IPS-18c (cell line): ENCODE data around the gene POLR2F.

Source experiments
- H3K4me3 ChIP-seq: 2 replicates; pipeline ENCODE4 v1.7.0; 2013; ENCODE audit warnings: low read depth, mild to moderate bottlenecking, low read length, moderate library complexity; ENCODE audit not compliant: insufficient read depth
- H3K9me3 ChIP-seq: one replicate; pipeline ENCODE4 v1.6.1; 2013; ENCODE audit warnings: mild to moderate bottlenecking, low read length, moderate library complexity; ENCODE audit not compliant: control insufficient read depth, insufficient read depth

Gene POLR2F

DNA sequence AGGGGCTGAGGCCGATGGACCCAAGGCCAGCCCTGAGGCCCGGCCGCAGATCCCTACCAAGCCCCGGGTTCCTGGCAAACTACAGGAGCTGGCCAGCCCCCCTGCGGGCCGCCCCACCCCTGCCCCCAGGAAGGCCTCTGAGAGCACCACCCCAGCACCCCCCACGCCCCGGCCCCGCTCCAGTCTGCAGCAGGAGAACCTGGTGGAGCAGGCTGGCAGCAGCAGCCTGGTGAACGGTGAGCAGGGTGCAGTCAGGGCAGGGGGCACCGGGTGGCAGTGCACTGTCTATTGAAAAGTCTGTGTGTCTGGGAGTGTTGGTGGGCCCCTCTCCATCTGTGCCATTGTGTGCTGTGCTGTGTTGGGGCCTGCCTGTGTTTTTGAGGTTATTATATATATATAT lies 31.3 kb upstream of the POLR2F start:
- H3K9me3 ChIP-seq: no peaks in the 10 kb centered on the region
- no peak overlapping the region for H3K4me3 ChIP-seq

DNA sequence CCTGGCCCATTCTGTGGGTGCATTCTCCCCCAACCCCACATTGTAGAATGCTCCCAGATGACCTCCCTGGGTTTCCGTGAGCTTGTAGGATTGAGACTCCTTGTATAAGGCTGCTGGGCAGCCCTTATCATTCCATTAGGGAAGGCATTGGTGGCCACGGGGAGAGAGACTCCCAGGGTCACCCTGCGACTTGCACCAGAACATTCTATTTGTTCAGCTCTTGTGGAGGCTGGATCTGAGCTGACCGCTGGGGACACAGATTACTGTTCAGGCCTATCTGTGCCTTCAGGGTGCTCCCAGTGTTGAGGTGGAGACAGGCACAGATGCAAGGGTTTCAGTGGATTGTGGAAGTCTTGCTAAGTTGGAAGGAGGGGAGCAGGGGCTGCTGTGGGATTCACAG lies 29.6 kb upstream of the POLR2F start:
- Histone ChIP-seq H3K9me3 (no peaks in the 10 kb centered on the region), H3K4me3 (no peak overlapping the region)

- Histone ChIP-seq H3K4me3 (no peak overlapping the region), H3K9me3 (no peaks in the 10 kb centered on the region)
Measured at GRCh38 chr22:37924386-37925065, 29.0 kb upstream of the POLR2F start.

- Histone ChIP-seq H3K4me3 (no peak overlapping the region), H3K9me3 (no peaks in the 10 kb centered on the region)
Measured at GRCh38 chr22:37925330-37925729, 28.2 kb upstream of the POLR2F start.

GRCh38 chr22:37925767-37926166 lies 27.7 kb upstream of the POLR2F start:
- H3K4me3 ChIP-seq: no peak overlapping the region
- no peaks in the 10 kb centered on the region for H3K9me3 ChIP-seq

DNA sequence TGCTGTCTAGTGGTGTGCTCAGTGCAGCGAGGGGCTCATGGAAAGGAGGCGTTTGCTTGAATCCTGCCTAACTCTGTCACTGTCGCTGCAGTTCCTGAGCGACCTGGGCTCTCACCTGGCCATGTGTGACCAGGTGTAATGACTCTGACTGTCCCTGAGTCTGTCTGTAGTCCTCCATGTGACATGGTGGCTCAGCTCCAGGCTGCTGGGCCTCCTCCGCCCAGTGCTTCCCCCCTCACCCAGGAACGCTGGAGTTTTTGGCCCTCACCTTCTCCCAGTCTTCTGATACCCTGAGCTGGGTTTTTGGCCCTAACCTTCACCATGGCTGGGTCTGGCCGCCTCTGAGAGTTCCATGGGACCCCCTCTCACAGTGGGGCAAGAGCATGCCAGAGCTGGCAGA lies 27.1 kb upstream of the POLR2F start:
- no peak overlapping the region for H3K4me3 ChIP-seq
- H3K9me3 ChIP-seq: no peaks in the 10 kb centered on the region

DNA sequence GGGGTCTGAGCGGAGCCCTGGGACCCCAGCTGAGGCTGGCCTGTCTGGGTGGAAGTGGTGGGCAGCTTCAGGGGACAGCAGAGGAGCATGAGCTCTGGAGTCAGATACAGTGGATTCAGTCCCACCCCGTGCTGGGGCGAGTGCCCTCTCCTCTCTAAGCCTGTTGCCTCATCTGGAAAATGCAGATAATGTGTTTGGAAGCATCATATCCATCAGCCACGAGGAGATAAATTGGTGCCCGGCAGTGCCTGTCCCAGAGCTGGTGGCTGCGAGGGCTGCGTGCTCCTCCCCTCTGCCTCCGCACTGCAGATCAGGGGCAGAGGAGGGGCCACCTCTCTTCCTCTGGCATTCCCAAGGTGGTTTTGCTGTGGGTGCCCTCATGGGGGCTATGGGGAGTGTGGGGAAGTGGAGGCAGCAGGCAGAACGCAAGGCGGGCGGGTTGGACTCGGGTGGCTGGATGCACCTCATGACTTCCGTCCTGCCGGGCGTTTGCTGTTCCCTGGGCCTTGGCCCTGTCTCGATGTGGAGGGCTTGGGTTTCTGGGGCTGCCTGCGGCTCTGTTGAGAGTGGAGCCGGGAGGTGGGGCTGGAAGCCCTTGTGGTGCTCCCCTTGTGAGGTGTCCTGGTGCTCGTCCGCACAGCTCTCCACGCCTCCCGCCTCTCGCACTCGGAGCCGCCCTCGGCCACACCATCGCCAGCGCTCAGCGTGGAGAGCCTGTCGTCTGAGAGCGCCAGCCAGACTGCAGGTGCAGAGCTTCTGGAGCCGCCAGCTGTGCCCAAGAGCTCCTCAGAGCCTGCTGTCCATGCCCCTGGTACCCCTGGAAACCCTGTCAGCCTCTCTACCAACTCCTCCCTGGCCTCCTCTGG lies 26.5 kb upstream of the POLR2F start:
- no peak overlapping the region for H3K4me3 ChIP-seq
- H3K9me3 ChIP-seq: no peaks in the 10 kb centered on the region

DNA sequence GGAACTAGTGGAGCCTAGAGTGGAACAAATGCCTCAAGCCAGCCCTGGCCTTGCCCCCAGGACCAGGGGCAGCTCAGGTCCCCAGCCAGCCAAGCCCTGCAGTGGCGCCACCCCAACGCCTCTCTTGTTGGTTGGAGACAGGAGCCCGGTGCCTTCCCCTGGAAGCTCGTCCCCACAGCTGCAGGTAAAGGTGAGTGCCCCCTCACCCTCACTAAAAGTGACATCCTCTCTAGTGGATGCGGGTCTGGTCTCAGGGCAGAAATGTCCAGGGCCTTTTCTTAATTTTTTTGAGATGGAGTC lies 25.9 kb upstream of the POLR2F start:
- H3K9me3 ChIP-seq: no peaks in the 10 kb centered on the region
- no peak overlapping the region for H3K4me3 ChIP-seq

DNA sequence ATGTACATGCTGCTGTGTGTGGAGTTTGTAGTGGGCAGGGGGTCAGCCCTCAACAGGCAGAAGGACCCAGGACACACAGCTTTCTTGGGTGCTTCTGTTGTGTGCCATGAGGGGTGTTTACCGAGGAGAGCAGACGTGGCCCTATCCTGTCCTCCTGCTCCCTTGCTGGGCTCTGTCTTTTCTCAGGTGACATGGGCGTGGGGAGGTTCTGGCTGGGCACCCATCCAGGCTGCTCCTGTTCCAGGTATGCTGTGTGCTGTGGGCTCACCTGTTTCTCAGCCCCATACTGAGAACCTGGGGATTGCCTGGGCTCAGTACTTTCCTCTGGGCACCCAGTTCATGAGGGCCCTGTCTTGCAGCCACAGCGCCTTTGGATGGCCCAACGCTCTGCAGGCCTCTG lies 24.1 kb upstream of the POLR2F start:
- Histone ChIP-seq H3K9me3 (no peaks in the 10 kb centered on the region), H3K4me3 (no peak overlapping the region)

DNA sequence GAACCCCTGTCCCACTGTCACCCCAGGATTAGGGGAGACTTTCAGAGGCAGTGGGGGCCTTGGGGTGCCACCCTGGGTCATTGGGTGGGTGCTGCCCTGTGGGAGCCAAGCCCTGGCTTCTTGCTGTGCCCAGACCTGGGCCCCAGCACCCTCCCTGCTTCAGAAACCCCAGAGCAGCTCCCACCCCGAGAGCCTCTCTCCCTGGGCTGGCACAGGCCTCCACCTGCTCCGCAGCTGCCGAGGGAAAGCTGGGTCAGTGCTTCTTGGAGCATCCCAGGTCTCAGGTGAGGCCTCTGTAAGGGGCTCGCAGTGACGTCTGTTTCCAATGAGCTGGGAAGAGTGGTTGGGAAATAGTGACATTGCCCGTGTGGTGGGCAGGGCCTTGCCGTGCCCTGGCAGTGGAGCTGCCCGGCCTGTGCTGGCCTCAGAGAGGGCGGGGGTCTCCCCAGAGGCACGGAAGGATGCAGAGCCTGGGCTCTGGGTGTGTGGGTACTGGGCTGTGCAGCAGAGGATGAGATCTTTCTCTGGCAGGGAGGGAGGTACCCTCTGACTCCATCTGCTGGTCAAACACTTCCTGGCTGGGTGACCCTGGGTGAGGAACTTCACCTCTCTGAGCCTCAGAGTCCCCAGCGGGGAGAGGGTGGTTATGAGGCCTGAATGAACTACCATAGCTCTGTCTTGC lies 23.1 kb upstream of the POLR2F start:
- no peaks in the 10 kb centered on the region for H3K9me3 ChIP-seq
- no peak overlapping the region for H3K4me3 ChIP-seq

GRCh38 chr22:37930952-37931440 lies 22.5 kb upstream of the POLR2F start:
- no peaks in the 10 kb centered on the region for H3K9me3 ChIP-seq
- no peak overlapping the region for H3K4me3 ChIP-seq

DNA sequence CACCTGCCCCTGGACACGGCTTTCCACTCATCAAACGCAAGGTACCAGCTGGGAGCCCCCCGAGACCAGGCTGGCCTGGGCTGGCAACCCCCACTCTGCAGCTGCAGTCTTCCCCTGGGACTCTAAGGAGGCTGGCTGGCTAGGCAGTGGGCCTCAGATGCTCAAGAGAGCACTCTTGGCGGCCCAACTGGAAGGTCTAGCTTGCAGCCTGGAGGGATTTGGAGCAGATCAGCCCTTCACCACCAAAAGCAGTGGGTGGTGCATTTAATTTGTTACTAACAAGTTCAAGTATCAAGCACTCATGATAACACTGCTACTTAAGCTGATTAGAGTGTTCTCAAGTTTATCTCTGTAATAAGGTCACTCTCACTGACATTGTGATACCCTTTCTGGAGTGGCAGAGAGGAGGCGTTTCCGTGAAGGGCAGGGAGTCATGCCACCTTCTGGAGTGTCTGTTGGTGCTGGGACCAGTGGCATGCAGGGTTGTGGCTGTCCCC lies 21.6 kb upstream of the POLR2F start:
- Histone ChIP-seq H3K9me3 (no peaks in the 10 kb centered on the region), H3K4me3 (no peak overlapping the region)

DNA sequence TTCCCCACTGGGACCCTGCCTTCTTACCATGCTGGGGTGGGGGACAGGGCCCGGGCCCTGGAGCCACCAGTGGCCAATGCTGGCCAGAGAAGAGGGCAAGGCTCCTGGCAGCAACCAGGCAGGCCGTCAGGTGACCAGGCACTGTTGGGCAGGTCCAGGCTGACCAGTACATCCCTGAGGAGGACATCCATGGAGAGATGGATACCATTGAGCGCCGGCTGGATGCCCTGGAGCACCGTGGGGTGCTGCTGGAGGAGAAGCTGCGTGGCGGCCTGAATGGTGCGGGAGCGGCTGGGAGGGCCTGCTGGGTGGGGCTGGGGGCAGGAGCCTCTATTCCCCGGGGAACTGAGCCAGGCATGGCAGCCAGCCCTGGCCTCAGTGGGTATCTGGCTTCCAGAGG lies 21.1 kb upstream of the POLR2F start:
- H3K9me3 ChIP-seq: no peaks in the 10 kb centered on the region
- H3K4me3 ChIP-seq: no peak overlapping the region

DNA sequence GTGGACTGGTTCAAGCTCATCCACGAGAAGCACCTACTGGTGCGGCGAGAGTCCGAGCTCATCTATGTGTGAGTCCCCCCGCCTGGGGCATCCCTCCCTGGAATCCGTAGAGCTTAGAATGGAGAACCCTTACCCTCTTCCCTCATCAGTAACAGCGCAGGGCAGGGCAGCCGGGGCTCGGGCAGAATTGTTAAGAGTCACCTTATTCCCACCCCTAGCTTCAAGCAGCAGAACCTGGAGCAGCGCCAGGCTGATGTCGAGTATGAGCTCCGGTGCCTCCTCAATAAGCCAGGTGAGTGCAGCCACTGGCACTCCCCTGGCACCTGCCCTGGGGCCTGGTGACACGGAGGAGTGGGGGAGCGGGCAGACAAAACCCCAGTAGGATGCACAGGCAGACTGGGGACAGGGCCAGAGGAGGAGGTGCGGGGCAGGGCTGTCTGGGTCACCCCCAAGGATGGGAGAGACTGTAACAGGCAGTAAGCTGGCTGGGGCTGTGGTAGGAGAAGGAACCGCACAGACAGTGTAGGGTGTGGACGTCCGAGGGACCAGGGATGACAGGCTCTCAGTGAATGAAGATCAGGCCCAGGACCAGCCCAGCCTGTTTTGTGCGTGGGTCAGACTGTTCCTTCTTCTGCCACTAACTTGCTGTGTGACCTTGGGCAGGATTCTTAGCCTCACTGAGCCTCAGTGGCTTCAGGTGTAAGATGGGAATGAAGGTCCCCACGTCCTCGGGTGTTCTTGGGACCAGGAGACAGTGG lies 20.5 kb upstream of the POLR2F start:
- Histone ChIP-seq H3K9me3 (no peaks in the 10 kb centered on the region), H3K4me3 (no peak overlapping the region)

- Histone ChIP-seq H3K4me3 (no peak overlapping the region), H3K9me3 (no peaks in the 10 kb centered on the region)
Measured at GRCh38 chr22:37933711-37934376, 19.7 kb upstream of the POLR2F start.

- H3K9me3 ChIP-seq: no peaks in the 10 kb centered on the region
- H3K4me3 ChIP-seq: no peak overlapping the region
Measured at GRCh38 chr22:37940698-37941376, 12.7 kb upstream of the POLR2F start.
